Measurements from ENCODE around the gene PLXNB3.

The PLXNB3 gene

GRCh38 chrX:153794018-153794896 is 30.2 kb downstream of the PLXNB3 start, which contains the start of the genes IDH3G and SSR4:
IDH3G (minus strand) TSS chrX:153794375; CDS start chrX:153794326, 49 bp downstream.
SSR4 (plus strand) TSS chrX:153794668; CDS start chrX:153794688, 20 bp downstream.
- Histone ChIP-seq H3K36me3 (ENCODE audit: insufficient read depth) (no peaks in the 10 kb centered on the region), H3K4me1 (ENCODE audit: low read depth, poor library complexity, severe bottlenecking) (peaks cover 8% of the 10 kb centered on the region), H3K27me3 (ENCODE audit: insufficient read depth, low read depth) (no peaks in the 10 kb centered on the region), H2AFZ (ENCODE audit: low read depth) (peak within 1 kb of the TSS; percentile 52), H3K27ac (peak within 1 kb of the TSS; percentile 63), H3K79me2 (ENCODE audit: insufficient read depth, low read depth) (peaks cover 30% of the 10 kb centered on the region), H3K4me2 (peak within 1 kb of the TSS; percentile 64), H3K4me3 (IDR thresholded peaks at IDR 0.05; ENCODE audit: insufficient read depth, low read depth, low read length) (no peak within 1 kb of the TSS), H3K9ac (peak within 1 kb of the TSS; percentile 75), H4K20me1 (ENCODE audit: insufficient read depth) (no peaks in the 10 kb centered on the region)
- no peak for TF ChIP-seq CTCF (conservative IDR thresholded peaks at IDR 0.05; ENCODE audit: low read depth, low read length)

GRCh38 chrX:153794897-153795816 is 31.1 kb downstream of the PLXNB3 start:
- H3K9ac ChIP-seq: peak overlapping the region; percentile 75
- H3K4me1 ChIP-seq (ENCODE audit: low read depth, poor library complexity, severe bottlenecking): peaks cover 8% of the 10 kb centered on the region
- no peaks in the 10 kb centered on the region for H3K27me3 ChIP-seq (ENCODE audit: insufficient read depth, low read depth)
- peak overlapping the region; percentile 44 for H3K27ac ChIP-seq
- no peak for TF ChIP-seq CTCF (conservative IDR thresholded peaks at IDR 0.05; ENCODE audit: low read depth, low read length)
- no peaks in the 10 kb centered on the region for H4K20me1 ChIP-seq (ENCODE audit: insufficient read depth)
- no peaks in the 10 kb centered on the region for H3K36me3 ChIP-seq (ENCODE audit: insufficient read depth)
- H3K4me2 ChIP-seq: peak overlapping the region; percentile 64
- no peak overlapping the region for H3K4me3 ChIP-seq (IDR thresholded peaks at IDR 0.05; ENCODE audit: insufficient read depth, low read depth, low read length)
- peak overlapping the region; percentile 13 for H2AFZ ChIP-seq (ENCODE audit: low read depth)
- peaks cover 30% of the 10 kb centered on the region for H3K79me2 ChIP-seq (ENCODE audit: insufficient read depth, low read depth)

DNA sequence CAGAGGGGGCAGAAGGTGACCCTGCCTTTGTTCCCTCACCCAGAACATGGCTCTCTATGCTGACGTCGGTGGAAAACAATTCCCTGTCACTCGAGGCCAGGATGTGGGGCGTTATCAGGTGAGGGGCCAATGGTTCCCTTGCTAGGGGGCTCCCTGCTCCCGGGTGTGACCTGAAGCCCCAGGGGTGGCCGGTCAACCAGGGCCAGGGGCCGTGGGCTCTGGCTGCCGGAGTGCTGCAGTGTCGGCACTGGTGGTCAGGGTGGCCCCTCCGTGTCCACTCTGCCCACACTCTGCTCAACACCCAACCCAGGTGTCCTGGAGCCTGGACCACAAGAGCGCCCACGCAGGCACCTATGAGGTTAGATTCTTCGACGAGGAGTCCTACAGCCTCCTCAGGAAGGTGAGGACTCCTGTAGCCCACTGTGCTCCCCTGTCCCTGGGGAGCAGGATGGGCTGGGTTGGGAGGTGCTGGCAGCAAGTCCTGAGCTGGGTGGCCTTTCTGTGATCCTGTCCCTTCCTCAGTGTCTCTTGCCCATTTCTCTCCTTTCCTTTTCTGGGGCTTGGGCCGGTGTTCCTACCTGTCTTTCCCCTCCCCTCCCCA is 33.5 kb downstream of the PLXNB3 start:
- TF ChIP-seq CTCF (conservative IDR thresholded peaks at IDR 0.05; ENCODE audit: low read depth, low read length): no peak
- no peak overlapping the region for H3K9ac ChIP-seq
- H3K27ac ChIP-seq: no peak overlapping the region
- no peaks in the 10 kb centered on the region for H3K27me3 ChIP-seq (ENCODE audit: insufficient read depth, low read depth)
- H3K4me2 ChIP-seq: no peak overlapping the region
- H3K36me3 ChIP-seq (ENCODE audit: insufficient read depth): no peaks in the 10 kb centered on the region
- H4K20me1 ChIP-seq (ENCODE audit: insufficient read depth): no peaks in the 10 kb centered on the region
- H3K4me1 ChIP-seq (ENCODE audit: low read depth, poor library complexity, severe bottlenecking): peaks cover 8% of the 10 kb centered on the region
- H3K79me2 ChIP-seq (ENCODE audit: insufficient read depth, low read depth): peaks cover 28% of the 10 kb centered on the region
- H3K4me3 ChIP-seq (IDR thresholded peaks at IDR 0.05; ENCODE audit: insufficient read depth, low read depth, low read length): no peak overlapping the region
- H2AFZ ChIP-seq (ENCODE audit: low read depth): no peak overlapping the region

GRCh38 chrX:153799326-153799725 is 35.3 kb downstream of the PLXNB3 start:
- peaks cover 16% of the 10 kb centered on the region for H3K79me2 ChIP-seq (ENCODE audit: insufficient read depth, low read depth)
- no peak for TF ChIP-seq CTCF (conservative IDR thresholded peaks at IDR 0.05; ENCODE audit: low read depth, low read length)
- H3K4me3 ChIP-seq (IDR thresholded peaks at IDR 0.05; ENCODE audit: insufficient read depth, low read depth, low read length): no peak overlapping the region
- no peak overlapping the region for H3K9ac ChIP-seq
- no peak overlapping the region for H3K27ac ChIP-seq
- no peak overlapping the region for H2AFZ ChIP-seq (ENCODE audit: low read depth)
- H3K4me1 ChIP-seq (ENCODE audit: low read depth, poor library complexity, severe bottlenecking): peaks cover 4% of the 10 kb centered on the region
- no peaks in the 10 kb centered on the region for H3K36me3 ChIP-seq (ENCODE audit: insufficient read depth)
- H3K27me3 ChIP-seq (ENCODE audit: insufficient read depth, low read depth): no peaks in the 10 kb centered on the region
- no peak overlapping the region for H3K4me2 ChIP-seq
- H4K20me1 ChIP-seq (ENCODE audit: insufficient read depth): no peaks in the 10 kb centered on the region
